GM23338 (cell line): Measurements from ENCODE around the gene PIAS4. TPM values are rescaled to one million over a fixed set of nuclear protein-coding genes. Genes with fewer than 3 reads are reported as not detected.

Source experiments
- ATAC-seq: fragments of 200-7000 bp; cut with Tn5 transposase; 3 replicates; pipeline ENCODE4 v1.9.1; 2020
- DNase-seq: peaks from one replicate; pipeline ENCODE4 v3.0.0-alpha.2; 2015; ENCODE audit warnings: low spot score
- H2AFZ ChIP-seq: fragments of 200-600 bp; sonication (generic); 2 replicates; pipeline ENCODE4 v1.8.0; 2016; ENCODE audit warnings: antibody characterized with exemption, mild to moderate bottlenecking, moderate library complexity
- H3F3A ChIP-seq: fragments of 200-600 bp; sonication (generic); replicated peaks from 2 replicates; pipeline ENCODE4 v1.8.0; 2017; ENCODE audit warnings: antibody characterized with exemption, mixed run types, low read depth
- H3K27ac ChIP-seq: fragments of 200-600 bp; sonication (generic); 2 replicates; pipeline ENCODE4 v1.6.1; 2016; ENCODE audit warnings: low read depth
- H3K27me3 ChIP-seq: fragments of 200-600 bp; sonication (generic); 2 replicates; pipeline ENCODE4 v1.8.0; 2016; ENCODE audit warnings: mild to moderate bottlenecking, mixed run types, moderate library complexity; ENCODE audit not compliant: insufficient read depth
- H3K36me3 ChIP-seq: fragments of 200-600 bp; sonication (generic); 2 replicates; pipeline ENCODE4 v1.8.0; 2016; ENCODE audit warnings: mild to moderate bottlenecking; ENCODE audit not compliant: insufficient read depth
- H3K4me1 ChIP-seq: fragments of 200-600 bp; sonication (generic); 2 replicates; pipeline ENCODE4 v1.8.0; 2016; ENCODE audit warnings: mild to moderate bottlenecking, moderate library complexity; ENCODE audit not compliant: insufficient read depth
- H3K4me2 ChIP-seq: fragments of 200-600 bp; sonication (generic); 2 replicates; pipeline ENCODE4 v1.7.1; 2017; ENCODE audit warnings: mixed run types
- H3K4me3 ChIP-seq: fragments of 200-600 bp; sonication (generic); 2 replicates; pipeline ENCODE4 v1.6.1; 2016; ENCODE audit warnings: mixed run types
- H3K79me2 ChIP-seq: fragments of 200-600 bp; sonication (generic); replicated peaks from 2 replicates; pipeline ENCODE4 v1.8.0; 2017; ENCODE audit warnings: mild to moderate bottlenecking; ENCODE audit not compliant: insufficient read depth
- H3K9me2 ChIP-seq: fragments of 200-600 bp; sonication (generic); 2 replicates; pipeline ENCODE4 v1.8.0; 2017; ENCODE audit not compliant: insufficient read depth
- H4K20me1 ChIP-seq: fragments of 200-600 bp; sonication (generic); replicated peaks from 2 replicates; pipeline ENCODE4 v1.8.0; 2017; ENCODE audit warnings: mild to moderate bottlenecking; ENCODE audit not compliant: insufficient read depth
- H3K27ac Mint-ChIP-seq: 2 replicates; pipeline ENCODE4 v1.8.0; 2020; ENCODE audit warnings: inconsistent platforms, mild to moderate bottlenecking, moderate library complexity, mixed read lengths
- H3K27me3 Mint-ChIP-seq: 3 replicates; pipeline ENCODE4 v1.8.0; 2022; ENCODE audit warnings: low read depth, mild to moderate bottlenecking, moderate library complexity, mixed read lengths, inconsistent platforms; ENCODE audit not compliant: insufficient read depth, poor library complexity
- H3K36me3 Mint-ChIP-seq: 3 replicates; pipeline ENCODE4 v1.8.0; 2021; ENCODE audit warnings: low read depth, mild to moderate bottlenecking, inconsistent platforms, moderate library complexity, mixed read lengths
- H3K4me1 Mint-ChIP-seq: 3 replicates; pipeline ENCODE4 v1.8.0; 2020; ENCODE audit warnings: mild to moderate bottlenecking, inconsistent platforms, mixed read lengths
- H3K4me3 Mint-ChIP-seq: 3 replicates; pipeline ENCODE4 v1.8.0; 2021; ENCODE audit warnings: moderate library complexity, mild to moderate bottlenecking, inconsistent platforms, mixed read lengths
- H3K9me3 Mint-ChIP-seq: 3 replicates; pipeline ENCODE4 v1.8.0; 2020; ENCODE audit warnings: moderate library complexity, mild to moderate bottlenecking, inconsistent platforms, mixed read lengths
- CREB1 ChIP-seq: fragments of 250-450 bp; sonication (Bioruptor Pico); IDR thresholded peaks from 2 replicates; pipeline ENCODE4 v1.5.0; 2020; ENCODE audit warnings: low read depth, mild to moderate bottlenecking, moderate library complexity
- ETS1 ChIP-seq: IDR thresholded peaks from 2 replicates; pipeline ENCODE4 v1.6.1; 2016; ENCODE audit warnings: antibody characterized with exemption
- JUNB ChIP-seq: IDR thresholded peaks from one replicate; pipeline ENCODE4 v1.6.1; 2016; ENCODE audit warnings: antibody characterized with exemption; ENCODE audit not compliant: unreplicated experiment
- NANOG ChIP-seq: IDR thresholded peaks from 2 replicates; pipeline ENCODE4 v1.6.1; 2016; ENCODE audit warnings: antibody characterized with exemption, borderline replicate concordance
- REST ChIP-seq: IDR thresholded peaks from one replicate; pipeline ENCODE4 v1.6.1; 2018; ENCODE audit warnings: antibody characterized with exemption; ENCODE audit not compliant: unreplicated experiment
- ZNF462 ChIP-seq: fragments of 250-450 bp; sonication (Bioruptor Pico); IDR thresholded peaks from 2 replicates; pipeline ENCODE4 v1.5.0; 2020; ENCODE audit warnings: mild to moderate bottlenecking, moderate library complexity
- polyA plus RNA-seq: library from polyadenylated mRNA; unstranded; fragments of >200 nt; fragmentation: Nextera tagmentation; extraction: Ambion mirVana; gene quantifications from 2 replicates; pipeline ENCODE4 v1.2.1, GENCODE V29; 2016
- total RNA-seq: library from RNA; depleted of rRNA; stranded (reverse); fragments of >200 nt; shearing (Covaris generic); gene quantifications from 2 replicates; pipeline ENCODE4 v1.2.3, GENCODE V29; 2014

PIAS4 gene
- total and polyA plus RNA-seq, 2 experiments from 2014 or later, result 17.0 to 48.4 TPM

- Histone ChIP-seq H3K4me3 (no peak overlapping the region), H3K27me3 (no peaks in the 10 kb centered on the region), H2AFZ (no peak overlapping the region), H3K4me1 (no peaks in the 10 kb centered on the region), H3K79me2 (no peaks in the 10 kb centered on the region), H3K36me3 (no peaks in the 10 kb centered on the region; the same call in 1 of the 2 replicates), H3F3A (peaks cover 4% of the 10 kb centered on the region; the same call in 1 of the 2 replicates), H3K9me2 (no peaks in the 10 kb centered on the region), H3K4me2 (no peak overlapping the region), H3K27ac (no peak overlapping the region), H4K20me1 (no peaks in the 10 kb centered on the region; the same call in 1 of the 2 replicates)
- Mint-ChIP-seq H3K4me3 (no peak overlapping the region), H3K27me3 (no peaks in the 10 kb centered on the region), H3K4me1 (no peaks in the 10 kb centered on the region), H3K27ac (no peak overlapping the region), H3K36me3 (peaks cover 20% of the 10 kb centered on the region), H3K9me3 (no peaks in the 10 kb centered on the region)
- ATAC-seq (no peak), DNase-seq (no peak)
- TF ChIP-seq ZNF462 (CRISPR knock-in tag) (no peak), ETS1 (no peak)
These were observed 23.9 kb downstream of the PIAS4 start for GRCh38 chr19:4031420-4031819.

DNA sequence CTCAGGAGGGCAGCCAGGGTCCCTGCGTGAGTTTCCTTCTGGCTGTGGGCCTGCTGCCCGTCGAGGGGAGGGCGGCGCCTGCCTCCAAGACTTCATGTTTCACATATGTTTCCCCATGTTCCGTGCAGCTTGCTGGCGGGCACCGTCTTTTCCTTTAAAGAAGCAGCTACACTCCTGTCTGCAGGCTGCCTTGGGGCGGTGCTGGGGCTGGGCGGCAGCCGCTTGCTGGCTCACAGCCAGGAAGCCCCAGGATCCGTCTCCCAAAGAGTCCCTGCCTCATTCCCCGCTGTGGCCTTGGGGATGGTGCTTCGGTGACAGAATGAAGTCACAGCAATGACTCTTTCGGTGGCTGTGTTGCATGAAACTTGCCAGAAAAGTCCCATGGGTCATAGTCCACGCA lies 24.9 kb downstream of the PIAS4 start:
- no peaks in the 10 kb centered on the region for H3K79me2 ChIP-seq
- no peak for DNase-seq
- H3K36me3 ChIP-seq, result no peaks in the 10 kb centered on the region; the same call in 1 of the 2 replicates
- no peaks in the 10 kb centered on the region for H3K4me1 Mint-ChIP-seq
- no peak overlapping the region for H3K27ac ChIP-seq
- H4K20me1 ChIP-seq, result no peaks in the 10 kb centered on the region; the same call in 1 of the 2 replicates
- no peak overlapping the region for H2AFZ ChIP-seq
- no peak for ATAC-seq
- H3K27ac Mint-ChIP-seq, result no peak overlapping the region
- no peaks in the 10 kb centered on the region for H3K4me1 ChIP-seq
- H3K4me3 Mint-ChIP-seq, result no peak overlapping the region
- H3K27me3 Mint-ChIP-seq, result no peaks in the 10 kb centered on the region
- H3K36me3 Mint-ChIP-seq, result peaks cover 12% of the 10 kb centered on the region
- no peaks in the 10 kb centered on the region for H3K27me3 ChIP-seq
- H3K4me3 ChIP-seq, result no peak overlapping the region
- H3K9me3 Mint-ChIP-seq, result no peaks in the 10 kb centered on the region
- peaks cover 5% of the 10 kb centered on the region; the same call in 1 of the 2 replicates for H3F3A ChIP-seq
- H3K9me2 ChIP-seq, result no peaks in the 10 kb centered on the region
- no peak overlapping the region for H3K4me2 ChIP-seq
- no peak for TF ChIP-seq NANOG
- no peak for TF ChIP-seq REST
- no peak for TF ChIP-seq CREB1
- no peak for TF ChIP-seq JUNB
